ENCODE data around the gene PDE7B. TPM values are rescaled to one million over a fixed set of nuclear protein-coding genes. Genes with fewer than 3 reads are reported as not detected.

Gene PDE7B
- total RNA-seq, 3 donors from 2014 or later (not counting 1 experiment from before 2014, with no cell fraction given) = 0.14 to 0.18 TPM; not detected in 1

DNA sequence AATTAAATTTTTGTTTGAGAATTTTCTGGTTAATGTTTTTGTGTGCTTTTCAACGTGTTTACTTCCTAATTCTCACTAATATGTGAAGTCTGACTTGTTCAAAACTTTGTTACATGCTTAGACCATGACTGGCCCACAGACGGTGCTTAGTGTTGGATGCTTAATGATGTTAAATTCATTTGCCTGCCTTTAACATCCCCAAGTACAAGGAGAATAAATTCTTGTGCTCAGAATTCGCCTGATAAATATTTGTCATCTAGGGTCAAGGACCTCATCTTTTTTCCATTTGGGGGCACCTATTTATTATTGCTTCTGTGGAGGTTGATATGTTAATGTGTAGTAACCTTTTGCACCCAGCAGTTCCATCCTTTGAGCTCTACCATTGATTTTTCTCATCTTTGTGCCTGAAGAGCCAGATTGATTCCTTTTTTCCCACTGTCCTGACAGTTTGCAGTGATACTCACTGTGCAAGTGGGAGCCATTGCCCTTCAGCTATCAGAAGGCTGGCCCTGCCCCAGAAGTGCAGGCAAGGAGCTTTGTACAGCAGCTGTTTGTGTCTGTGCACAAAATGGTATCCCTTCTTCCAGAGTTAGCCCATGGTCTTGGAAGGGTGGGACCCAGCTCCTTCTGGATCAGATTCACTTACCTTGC, 170.8 kb downstream of the PDE7B start:
- intact Hi-C loops (cut with micrococcal nuclease) = no loop called here
- Mint-ChIP-seq H3K4me3 (no peak overlapping the region), H3K4me1 (no peaks in the 10 kb centered on the region), H3K36me3 (no peaks in the 10 kb centered on the region), H3K27me3 (ENCODE audit: low read depth in 2 of 2) (peaks cover 7 to 32% of the 10 kb centered on the region in 2 donors), H3K9me3 (no peaks in the 10 kb centered on the region), H3K27ac (no peak overlapping the region)
- H3K27ac ChIP-seq (ENCODE audit: low read length) = no peak overlapping the region
- TF ChIP-seq, protein P1, sequence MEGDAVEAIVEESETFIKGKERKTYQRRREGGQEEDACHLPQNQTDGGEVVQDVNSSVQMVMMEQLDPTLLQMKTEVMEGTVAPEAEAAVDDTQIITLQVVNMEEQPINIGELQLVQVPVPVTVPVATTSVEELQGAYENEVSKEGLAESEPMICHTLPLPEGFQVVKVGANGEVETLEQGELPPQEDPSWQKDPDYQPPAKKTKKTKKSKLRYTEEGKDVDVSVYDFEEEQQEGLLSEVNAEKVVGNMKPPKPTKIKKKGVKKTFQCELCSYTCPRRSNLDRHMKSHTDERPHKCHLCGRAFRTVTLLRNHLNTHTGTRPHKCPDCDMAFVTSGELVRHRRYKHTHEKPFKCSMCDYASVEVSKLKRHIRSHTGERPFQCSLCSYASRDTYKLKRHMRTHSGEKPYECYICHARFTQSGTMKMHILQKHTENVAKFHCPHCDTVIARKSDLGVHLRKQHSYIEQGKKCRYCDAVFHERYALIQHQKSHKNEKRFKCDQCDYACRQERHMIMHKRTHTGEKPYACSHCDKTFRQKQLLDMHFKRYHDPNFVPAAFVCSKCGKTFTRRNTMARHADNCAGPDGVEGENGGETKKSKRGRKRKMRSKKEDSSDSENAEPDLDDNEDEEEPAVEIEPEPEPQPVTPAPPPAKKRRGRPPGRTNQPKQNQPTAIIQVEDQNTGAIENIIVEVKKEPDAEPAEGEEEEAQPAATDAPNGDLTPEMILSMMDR (IDR thresholded peaks at IDR 0.05) = no peak
- DNase-seq (no peak), ATAC-seq (no peak)
- H3K36me3 ChIP-seq (ENCODE audit: control insufficient read depth, insufficient read depth, low read length) = no peaks in the 10 kb centered on the region
- no peaks in the 10 kb centered on the region for H3K4me1 ChIP-seq (ENCODE audit: control insufficient read depth, insufficient read depth, low read length)
- H3K9me3 ChIP-seq (ENCODE audit: control insufficient read depth, insufficient read depth, low read length) = no peaks in the 10 kb centered on the region
- WGBS (ENCODE audit: insufficient coverage) = 80% methylated on average over 1 of the region's 3 CpGs
- H3K27me3 ChIP-seq (ENCODE audit: control insufficient read depth, insufficient read depth, low read length) = no peaks in the 10 kb centered on the region
- H3K4me3 ChIP-seq (ENCODE audit: low read length) = no peak overlapping the region

DNA sequence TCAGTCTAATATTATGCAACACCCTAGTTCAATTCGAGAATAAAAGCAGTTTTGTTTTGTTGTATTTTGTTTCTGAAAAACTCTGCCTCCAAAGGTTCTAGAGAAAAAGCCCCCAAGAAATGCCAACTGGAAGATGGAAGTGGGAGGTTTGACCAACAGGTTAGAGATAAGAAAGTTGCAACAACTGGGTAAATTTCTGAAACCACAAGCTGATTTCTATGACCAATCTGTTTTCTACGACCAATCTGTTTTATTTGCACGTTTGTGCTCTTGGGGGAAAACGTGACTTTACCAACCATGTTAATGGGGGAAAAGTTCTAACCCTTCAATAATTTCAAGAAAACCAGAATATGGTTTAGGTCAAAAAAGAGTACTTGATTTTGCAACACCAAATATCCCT, 173.2 kb downstream of the PDE7B start:
- Mint-ChIP-seq H3K27ac (no peak overlapping the region), H3K27me3 (ENCODE audit: low read depth in 2 of 2) (peaks cover 4 to 22% of the 10 kb centered on the region in 2 donors), H3K4me3 (no peak overlapping the region), H3K4me1 (no peaks in the 10 kb centered on the region), H3K9me3 (no peaks in the 10 kb centered on the region), H3K36me3 (no peaks in the 10 kb centered on the region)
- H3K9me3 ChIP-seq (ENCODE audit: control insufficient read depth, insufficient read depth, low read length) = no peaks in the 10 kb centered on the region
- no peak overlapping the region for H3K4me3 ChIP-seq (ENCODE audit: low read length)
- intact Hi-C loops (cut with micrococcal nuclease) = no loop called here
- H3K36me3 ChIP-seq (ENCODE audit: control insufficient read depth, insufficient read depth, low read length) = no peaks in the 10 kb centered on the region
- ATAC-seq = no peak
- no peak for DNase-seq
- H3K27me3 ChIP-seq (ENCODE audit: control insufficient read depth, insufficient read depth, low read length) = no peaks in the 10 kb centered on the region
- H3K4me1 ChIP-seq (ENCODE audit: control insufficient read depth, insufficient read depth, low read length) = no peaks in the 10 kb centered on the region
- TF ChIP-seq, protein P1 (IDR thresholded peaks at IDR 0.05) = no peak
- no peak overlapping the region for H3K27ac ChIP-seq (ENCODE audit: low read length)
- WGBS (ENCODE audit: insufficient coverage) = 78% methylated on average over 2 of the region's 4 CpGs

DNA sequence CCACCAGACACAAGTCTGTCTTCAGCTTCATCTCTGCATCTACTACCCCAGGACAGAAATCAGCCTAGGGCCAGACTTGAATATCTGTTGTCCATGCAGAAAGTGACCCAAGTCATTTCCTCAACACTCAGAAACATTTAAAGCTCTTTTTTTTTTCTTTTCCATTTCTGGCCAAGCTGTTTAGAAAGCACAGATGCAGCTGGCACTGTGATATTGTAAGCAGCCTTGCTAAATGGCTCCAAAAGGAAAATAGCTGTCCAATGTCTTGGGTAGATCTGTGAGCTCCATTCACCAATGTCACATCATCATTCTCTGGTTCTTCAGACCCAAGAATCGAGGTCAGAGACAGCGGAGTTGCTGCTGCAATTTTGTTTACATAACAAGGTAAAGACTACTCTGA, 174.2 kb downstream of the PDE7B start:
- Histone ChIP-seq H3K4me1 (ENCODE audit: control insufficient read depth, insufficient read depth, low read length) (no peaks in the 10 kb centered on the region), H3K4me3 (ENCODE audit: low read length) (no peak overlapping the region), H3K27ac (ENCODE audit: low read length) (no peak overlapping the region), H3K36me3 (ENCODE audit: control insufficient read depth, insufficient read depth, low read length) (no peaks in the 10 kb centered on the region), H3K9me3 (ENCODE audit: control insufficient read depth, insufficient read depth, low read length) (no peaks in the 10 kb centered on the region), H3K27me3 (ENCODE audit: control insufficient read depth, insufficient read depth, low read length) (no peaks in the 10 kb centered on the region)
- ATAC-seq (no peak), DNase-seq (no peak)
- H3K27ac Mint-ChIP-seq = no peak overlapping the region
- WGBS (ENCODE audit: insufficient coverage) = 53% methylated on average over 2 of the region's 2 CpGs
- no peaks in the 10 kb centered on the region for H3K4me1 Mint-ChIP-seq
- no peaks in the 10 kb centered on the region for H3K36me3 Mint-ChIP-seq
- no peaks in the 10 kb centered on the region for H3K9me3 Mint-ChIP-seq
- TF ChIP-seq, protein P1 (IDR thresholded peaks at IDR 0.05) = no peak
- H3K27me3 Mint-ChIP-seq (ENCODE audit: low read depth in 2 of 2) = peaks cover 4 to 16% of the 10 kb centered on the region in 2 donors
- intact Hi-C loops (cut with micrococcal nuclease) = no loop called here
- no peak overlapping the region for H3K4me3 Mint-ChIP-seq

DNA sequence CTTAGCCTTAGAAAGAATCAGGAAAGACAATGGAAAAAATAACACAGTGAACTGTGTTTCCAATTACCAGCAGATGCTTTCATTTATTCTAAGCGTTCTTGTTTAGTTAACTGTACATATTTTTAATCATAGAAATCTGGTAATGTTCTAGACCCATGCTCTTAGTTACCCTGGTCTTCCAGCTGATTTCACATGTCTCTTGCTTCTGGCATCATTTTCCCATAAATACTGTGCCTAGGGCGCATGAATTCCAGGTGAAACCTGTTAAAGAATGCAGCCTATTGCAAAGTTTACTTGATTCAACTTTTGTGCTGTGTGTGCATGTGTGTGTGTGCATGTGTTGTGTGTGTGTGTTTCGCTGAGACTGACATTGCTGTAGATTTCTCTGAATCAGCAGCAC, 178.6 kb downstream of the PDE7B start:
- DNase-seq (no peak), ATAC-seq (no peak)
- H3K36me3 Mint-ChIP-seq = no peaks in the 10 kb centered on the region
- intact Hi-C loops (cut with micrococcal nuclease) = loop anchor here (5.0 kb wide), 1 partner anchor 287 kb away; no protein-coding TSS in a partner anchor
- no peak overlapping the region for H3K4me3 Mint-ChIP-seq
- H3K36me3 ChIP-seq (ENCODE audit: control insufficient read depth, insufficient read depth, low read length) = no peaks in the 10 kb centered on the region
- H3K27me3 Mint-ChIP-seq (ENCODE audit: low read depth in 2 of 2) = no peaks in the 10 kb centered on the region
- H3K9me3 Mint-ChIP-seq = no peaks in the 10 kb centered on the region
- WGBS (ENCODE audit: insufficient coverage) = 93% methylated on average over 3 of the region's 3 CpGs
- no peak overlapping the region for H3K27ac ChIP-seq (ENCODE audit: low read length)
- no peaks in the 10 kb centered on the region for H3K27me3 ChIP-seq (ENCODE audit: control insufficient read depth, insufficient read depth, low read length)
- H3K4me1 Mint-ChIP-seq = no peaks in the 10 kb centered on the region
- TF ChIP-seq, protein P1 (IDR thresholded peaks at IDR 0.05) = no peak
- no peak overlapping the region for H3K4me3 ChIP-seq (ENCODE audit: low read length)
- H3K9me3 ChIP-seq (ENCODE audit: control insufficient read depth, insufficient read depth, low read length) = no peaks in the 10 kb centered on the region
- no peaks in the 10 kb centered on the region for H3K4me1 ChIP-seq (ENCODE audit: control insufficient read depth, insufficient read depth, low read length)
- no peak overlapping the region for H3K27ac Mint-ChIP-seq

Measured in natural killer cell (primary cell).